Astrocyte of the cerebellum (primary cell): Measurements from ENCODE around the gene SCO2.

Source experiments
- DNase-seq: peaks from one replicate; pipeline ENCODE4 v3.0.0-alpha.2; 2011; ENCODE audit warnings: low read depth
- H3K4me3 ChIP-seq: 2 replicates; pipeline ENCODE4 v1.5.1; 2011; ENCODE audit warnings: mild to moderate bottlenecking, low read depth, low read length, moderate library complexity
- CTCF ChIP-seq: IDR thresholded peaks from 2 replicates; pipeline ENCODE4 v1.5.1; 2012; ENCODE audit warnings: low read length, low read depth, moderate library complexity, mild to moderate bottlenecking; ENCODE audit errors: missing control alignments
- in situ Hi-C: cut with HindIII; loops from 2 replicates; pipeline ENCODE4 v1.10.0; 2017; ENCODE audit warnings: low sequenced_read_pairs

Gene SCO2

GRCh38 chr22:50528682-50529415, 3.5 kb upstream of the SCO2 start:
- no peak overlapping the region for H3K4me3 ChIP-seq
- in situ Hi-C loops, result no loop called here
- no peak for TF ChIP-seq CTCF
- DNase-seq, result no peak

GRCh38 chr22:50527921-50528681, 2.7 kb upstream of the SCO2 start:
- H3K4me3 ChIP-seq, result no peak overlapping the region
- no peak for TF ChIP-seq CTCF
- in situ Hi-C loops, result no loop called here
- no peak for DNase-seq

GRCh38 chr22:50526834-50527801, 1.7 kb upstream of the SCO2 start:
- no peak for TF ChIP-seq CTCF
- DNase-seq, result no peak
- peak overlapping the region; percentile 65 for H3K4me3 ChIP-seq
- in situ Hi-C loops, result no loop called here

- TF ChIP-seq CTCF, result peak; percentile 34
- in situ Hi-C loops, result no loop called here
- DNase-seq, result peak; percentile 19
- H3K4me3 ChIP-seq, result peak overlapping the region; percentile 65
These were observed 873 bp upstream of the SCO2 start for GRCh38 chr22:50526108-50526833.

- peak overlapping the region; percentile 65 for H3K4me3 ChIP-seq
- DNase-seq, result no peak
- in situ Hi-C loops, result no loop called here
- no peak for TF ChIP-seq CTCF
These were observed 385 bp upstream of the SCO2 start for GRCh38 chr22:50525858-50526107.

- DNase-seq, result no peak
- no peak for TF ChIP-seq CTCF
- H3K4me3 ChIP-seq, result peak overlapping the region; percentile 65
- in situ Hi-C loops, result no loop called here
These were observed 708 bp downstream of the SCO2 start for GRCh38 chr22:50524676-50525103.
